ENCODE measurements around the gene KIAA0825.

KIAA0825 gene

GRCh38 chr5:94442076-94442475, 176.3 kb downstream of the KIAA0825 start:
- TF ChIP-seq CTCF (IDR thresholded peaks at IDR 0.05; ENCODE audit: borderline replicate concordance, insufficient read depth, low read depth, low read length) = no peak
- H3K4me3 ChIP-seq (ENCODE audit: low read depth, low read length) = no peak overlapping the region

- no peak for TF ChIP-seq CTCF (IDR thresholded peaks at IDR 0.05; ENCODE audit: borderline replicate concordance, insufficient read depth, low read depth, low read length)
- H3K4me3 ChIP-seq (ENCODE audit: low read depth, low read length) = no peak overlapping the region
These were observed 178.4 kb downstream of the KIAA0825 start for GRCh38 chr5:94440015-94440414.

- no peak for TF ChIP-seq CTCF (IDR thresholded peaks at IDR 0.05; ENCODE audit: borderline replicate concordance, insufficient read depth, low read depth, low read length)
- H3K4me3 ChIP-seq (ENCODE audit: low read depth, low read length) = no peak overlapping the region
These were observed 184.8 kb downstream of the KIAA0825 start for GRCh38 chr5:94433397-94434163.

- no peak overlapping the region for H3K4me3 ChIP-seq (ENCODE audit: low read depth, low read length)
- TF ChIP-seq CTCF (IDR thresholded peaks at IDR 0.05; ENCODE audit: borderline replicate concordance, insufficient read depth, low read depth, low read length) = no peak
These were observed 185.9 kb downstream of the KIAA0825 start for GRCh38 chr5:94432499-94432898.

- no peak overlapping the region for H3K4me3 ChIP-seq (ENCODE audit: low read depth, low read length)
- no peak for TF ChIP-seq CTCF (IDR thresholded peaks at IDR 0.05; ENCODE audit: borderline replicate concordance, insufficient read depth, low read depth, low read length)
These were observed 186.7 kb downstream of the KIAA0825 start for GRCh38 chr5:94431696-94432095.

- H3K4me3 ChIP-seq (ENCODE audit: low read depth, low read length) = no peak overlapping the region
- no peak for TF ChIP-seq CTCF (IDR thresholded peaks at IDR 0.05; ENCODE audit: borderline replicate concordance, insufficient read depth, low read depth, low read length)
These were observed 188.8 kb downstream of the KIAA0825 start for GRCh38 chr5:94429566-94429965.

GRCh38 chr5:94425396-94425795, 193.0 kb downstream of the KIAA0825 start:
- no peak overlapping the region for H3K4me3 ChIP-seq (ENCODE audit: low read depth, low read length)
- no peak for TF ChIP-seq CTCF (IDR thresholded peaks at IDR 0.05; ENCODE audit: borderline replicate concordance, insufficient read depth, low read depth, low read length)

All from GM12875 (cell line).